HEK293T (cell line): ENCODE results near the gene MPPED1.

Experiments
- ARNT ChIP-seq: fragments of 450-650 bp; IDR thresholded peaks from 2 replicates; pipeline ENCODE4 v1.6.1; 2017; ENCODE audit warnings: mild to moderate bottlenecking
- BHLHE40 ChIP-seq: fragments of 450-650 bp; IDR thresholded peaks from 2 replicates; pipeline ENCODE4 v1.6.1; 2016; ENCODE audit warnings: mild to moderate bottlenecking, moderate library complexity, borderline replicate concordance
- ELF4 ChIP-seq: fragments of 450-650 bp; IDR thresholded peaks from 2 replicates; pipeline ENCODE4 v1.6.1; 2017; ENCODE audit warnings: antibody characterized with exemption
- FOXA1 ChIP-seq: fragments of 450-650 bp; IDR thresholded peaks from 2 replicates; pipeline ENCODE4 v1.6.1; 2016; ENCODE audit warnings: mild to moderate bottlenecking
- FOXK2 ChIP-seq: fragments of 450-650 bp; IDR thresholded peaks from 2 replicates; pipeline ENCODE4 v1.6.1; 2016; ENCODE audit warnings: mild to moderate bottlenecking
- FOXM1 ChIP-seq: fragments of 450-650 bp; IDR thresholded peaks from 2 replicates; pipeline ENCODE4 v1.6.1; 2017; ENCODE audit warnings: mild to moderate bottlenecking, borderline replicate concordance
- HDGF ChIP-seq: fragments of 450-650 bp; IDR thresholded peaks from 2 replicates; pipeline ENCODE4 v1.6.1; 2017; ENCODE audit warnings: antibody characterized with exemption, borderline replicate concordance
- SUZ12 ChIP-seq: fragments of 450-650 bp; IDR thresholded peaks from 2 replicates; pipeline ENCODE4 v1.6.1; 2016; ENCODE audit warnings: mild to moderate bottlenecking

DNA sequence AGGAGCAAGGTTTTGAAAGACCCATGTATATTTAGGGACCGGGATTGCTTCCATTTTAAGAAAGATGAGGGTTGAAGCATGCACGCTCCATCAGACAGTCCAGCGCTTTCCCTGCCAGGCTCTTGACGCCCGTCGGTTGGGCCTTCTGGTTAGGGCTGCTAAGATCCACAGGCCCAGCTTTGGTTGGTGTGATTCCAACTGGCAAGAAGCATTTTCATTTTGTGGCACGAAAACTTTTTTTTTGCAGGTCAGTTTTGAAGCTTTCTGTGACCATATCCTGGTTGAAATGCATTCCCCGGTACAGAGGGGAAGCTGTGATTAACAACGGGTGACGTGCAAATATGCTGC is 34.3 kb upstream of the MPPED1 start:
- TF ChIP-seq SUZ12 (no peak), FOXM1 (no peak), HDGF (no peak), ELF4 (no peak), BHLHE40 (no peak), ARNT (no peak), FOXK2 (no peak), FOXA1 (no peak)
